ENCODE results near the gene ABHD16B. TPM values are rescaled to one million over a fixed set of nuclear protein-coding genes. Genes with fewer than 3 reads are reported as not detected.

The ABHD16B gene
- total and polyA plus RNA-seq, 2 experiments from 2014 or later = not detected

DNA sequence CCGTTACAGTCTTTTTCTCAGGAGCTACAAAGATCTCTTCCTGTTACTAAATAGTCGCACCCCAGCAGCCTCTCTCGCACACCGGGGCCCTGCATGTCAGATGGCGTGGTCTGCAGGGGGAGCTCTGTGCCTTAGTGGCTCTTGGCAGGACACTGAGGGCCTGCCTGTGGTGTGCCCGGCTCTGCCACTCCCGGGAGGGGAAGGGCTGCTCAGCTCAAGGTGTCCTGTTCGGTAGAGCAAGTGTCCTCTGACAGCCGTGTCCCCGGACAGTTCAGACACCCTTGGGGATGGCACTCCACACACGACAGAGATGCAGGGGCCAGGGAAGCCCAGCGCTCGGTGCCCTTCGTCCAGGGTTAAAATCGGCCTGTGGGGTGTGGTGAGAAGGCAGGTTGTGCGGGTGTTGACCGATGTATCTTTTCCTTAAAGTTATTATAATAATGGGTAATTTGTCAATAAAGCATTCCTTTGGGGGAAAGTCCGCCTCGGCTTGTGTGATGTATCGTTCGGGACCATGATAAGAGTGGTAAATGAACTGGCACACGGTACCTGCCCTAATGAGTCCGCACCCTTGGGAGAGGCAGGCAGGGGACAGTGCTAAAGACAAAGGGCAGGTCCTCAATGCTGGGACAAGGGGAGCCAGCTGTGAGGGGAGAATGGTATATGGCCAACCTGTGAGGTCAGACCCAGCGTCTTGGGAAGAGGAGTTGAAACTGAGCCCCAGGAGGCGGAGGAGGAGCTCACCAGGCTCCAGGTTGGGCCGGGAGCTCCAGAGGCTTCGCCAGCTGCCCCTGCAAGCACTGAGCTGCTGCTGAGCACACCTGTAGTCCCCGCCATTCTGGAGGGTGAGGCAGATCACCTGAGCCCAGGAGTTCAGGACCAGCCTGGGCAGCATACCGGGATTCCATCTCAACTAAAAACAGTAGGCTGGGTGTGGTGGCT, 30.0 kb downstream of the ABHD16B start:
- peaks cover 35% of the 10 kb centered on the region for H3K36me3 Mint-ChIP-seq (ENCODE audit: low read depth)
- Histone ChIP-seq H3K4me3 (no peak overlapping the region), H3K79me2 (replicated peaks; ENCODE audit: insufficient read depth) (peaks cover 13% of the 10 kb centered on the region), H4K20me1 (replicated peaks; ENCODE audit: insufficient read depth) (peaks cover 17% of the 10 kb centered on the region; the same call in 1 of the 2 replicates), H3K36me3 (ENCODE audit: insufficient read depth) (peaks cover 6% of the 10 kb centered on the region; the same call in 1 of the 2 replicates), H3K27ac (ENCODE audit: low read depth) (peak overlapping the region; percentile 39; the same call in 1 of the 2 replicates), H3F3A (replicated peaks; ENCODE audit: low read depth) (peaks cover 25% of the 10 kb centered on the region), H2AFZ (no peak overlapping the region), H3K4me1 (ENCODE audit: insufficient read depth) (0 out of 2 replicates have a peak, but pooled peaks cover 5% of the 10 kb centered on the region), H3K4me2 (no peak overlapping the region), H3K27me3 (ENCODE audit: insufficient read depth) (no peaks in the 10 kb centered on the region), H3K9me2 (ENCODE audit: insufficient read depth) (no peaks in the 10 kb centered on the region)
- peak; percentile 8; the same call in 2 of the 3 replicates for ATAC-seq
- H3K4me1 Mint-ChIP-seq = peaks cover 9% of the 10 kb centered on the region
- H3K27me3 Mint-ChIP-seq (ENCODE audit: insufficient read depth, low read depth, poor library complexity) = peaks cover 17% of the 10 kb centered on the region
- no peak for DNase-seq (ENCODE audit: low spot score)
- no peaks in the 10 kb centered on the region for H3K9me3 Mint-ChIP-seq
- H3K4me3 Mint-ChIP-seq = no peak overlapping the region
- TF ChIP-seq ZNF331 (CRISPR knock-in tag; IDR thresholded peaks at IDR 0.05; ENCODE audit: low read depth) = no peak
- no peak for TF ChIP-seq JUNB (IDR thresholded peaks at IDR 0.05; ENCODE audit: unreplicated experiment)
- TF ChIP-seq, protein P1, sequence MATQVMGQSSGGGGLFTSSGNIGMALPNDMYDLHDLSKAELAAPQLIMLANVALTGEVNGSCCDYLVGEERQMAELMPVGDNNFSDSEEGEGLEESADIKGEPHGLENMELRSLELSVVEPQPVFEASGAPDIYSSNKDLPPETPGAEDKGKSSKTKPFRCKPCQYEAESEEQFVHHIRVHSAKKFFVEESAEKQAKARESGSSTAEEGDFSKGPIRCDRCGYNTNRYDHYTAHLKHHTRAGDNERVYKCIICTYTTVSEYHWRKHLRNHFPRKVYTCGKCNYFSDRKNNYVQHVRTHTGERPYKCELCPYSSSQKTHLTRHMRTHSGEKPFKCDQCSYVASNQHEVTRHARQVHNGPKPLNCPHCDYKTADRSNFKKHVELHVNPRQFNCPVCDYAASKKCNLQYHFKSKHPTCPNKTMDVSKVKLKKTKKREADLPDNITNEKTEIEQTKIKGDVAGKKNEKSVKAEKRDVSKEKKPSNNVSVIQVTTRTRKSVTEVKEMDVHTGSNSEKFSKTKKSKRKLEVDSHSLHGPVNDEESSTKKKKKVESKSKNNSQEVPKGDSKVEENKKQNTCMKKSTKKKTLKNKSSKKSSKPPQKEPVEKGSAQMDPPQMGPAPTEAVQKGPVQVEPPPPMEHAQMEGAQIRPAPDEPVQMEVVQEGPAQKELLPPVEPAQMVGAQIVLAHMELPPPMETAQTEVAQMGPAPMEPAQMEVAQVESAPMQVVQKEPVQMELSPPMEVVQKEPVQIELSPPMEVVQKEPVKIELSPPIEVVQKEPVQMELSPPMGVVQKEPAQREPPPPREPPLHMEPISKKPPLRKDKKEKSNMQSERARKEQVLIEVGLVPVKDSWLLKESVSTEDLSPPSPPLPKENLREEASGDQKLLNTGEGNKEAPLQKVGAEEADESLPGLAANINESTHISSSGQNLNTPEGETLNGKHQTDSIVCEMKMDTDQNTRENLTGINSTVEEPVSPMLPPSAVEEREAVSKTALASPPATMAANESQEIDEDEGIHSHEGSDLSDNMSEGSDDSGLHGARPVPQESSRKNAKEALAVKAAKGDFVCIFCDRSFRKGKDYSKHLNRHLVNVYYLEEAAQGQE (IDR thresholded peaks at IDR 0.05; ENCODE audit: unreplicated experiment) = no peak
- TF ChIP-seq ZNF114 (CRISPR knock-in tag; IDR thresholded peaks at IDR 0.05) = no peak
- TF ChIP-seq, protein P2, sequence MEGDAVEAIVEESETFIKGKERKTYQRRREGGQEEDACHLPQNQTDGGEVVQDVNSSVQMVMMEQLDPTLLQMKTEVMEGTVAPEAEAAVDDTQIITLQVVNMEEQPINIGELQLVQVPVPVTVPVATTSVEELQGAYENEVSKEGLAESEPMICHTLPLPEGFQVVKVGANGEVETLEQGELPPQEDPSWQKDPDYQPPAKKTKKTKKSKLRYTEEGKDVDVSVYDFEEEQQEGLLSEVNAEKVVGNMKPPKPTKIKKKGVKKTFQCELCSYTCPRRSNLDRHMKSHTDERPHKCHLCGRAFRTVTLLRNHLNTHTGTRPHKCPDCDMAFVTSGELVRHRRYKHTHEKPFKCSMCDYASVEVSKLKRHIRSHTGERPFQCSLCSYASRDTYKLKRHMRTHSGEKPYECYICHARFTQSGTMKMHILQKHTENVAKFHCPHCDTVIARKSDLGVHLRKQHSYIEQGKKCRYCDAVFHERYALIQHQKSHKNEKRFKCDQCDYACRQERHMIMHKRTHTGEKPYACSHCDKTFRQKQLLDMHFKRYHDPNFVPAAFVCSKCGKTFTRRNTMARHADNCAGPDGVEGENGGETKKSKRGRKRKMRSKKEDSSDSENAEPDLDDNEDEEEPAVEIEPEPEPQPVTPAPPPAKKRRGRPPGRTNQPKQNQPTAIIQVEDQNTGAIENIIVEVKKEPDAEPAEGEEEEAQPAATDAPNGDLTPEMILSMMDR (conservative IDR thresholded peaks at IDR 0.05; ENCODE audit: low read depth in 2 of 2) = peak in 1 of 2 experiments; percentile 62; a peak in 2 of 4 replicates
- TF ChIP-seq POLR2AphosphoS5 (IDR thresholded peaks at IDR 0.05; ENCODE audit: low read depth) = no peak
- no peak for TF ChIP-seq CREB1 (CRISPR knock-in tag; IDR thresholded peaks at IDR 0.05; ENCODE audit: low read depth)
- no peak overlapping the region for H3K27ac Mint-ChIP-seq

DNA sequence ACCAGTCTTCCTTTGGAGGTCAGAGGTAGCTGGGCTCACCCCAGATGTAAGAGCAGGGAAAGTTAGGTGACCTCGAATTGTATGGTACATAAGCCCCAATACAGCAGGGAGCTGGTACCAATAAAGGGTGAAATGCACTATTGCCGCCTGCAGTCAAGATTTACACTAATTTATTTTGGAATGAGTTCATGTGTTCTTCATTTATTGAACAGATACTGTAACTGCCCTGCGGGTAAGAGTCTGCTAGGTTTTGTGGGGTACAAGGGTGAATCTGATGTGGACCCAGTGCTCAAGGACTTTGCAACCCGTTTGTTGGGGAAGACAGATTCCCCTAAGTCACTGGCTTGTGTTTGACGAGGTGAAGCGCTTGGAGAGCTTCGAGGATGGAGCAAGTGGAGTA, 31.1 kb downstream of the ABHD16B start:
- H3K9me3 Mint-ChIP-seq = no peaks in the 10 kb centered on the region
- H3K27me3 Mint-ChIP-seq (ENCODE audit: insufficient read depth, low read depth, poor library complexity) = peaks cover 17% of the 10 kb centered on the region
- DNase-seq (ENCODE audit: low spot score) (no peak), ATAC-seq (no peak)
- H3K4me1 Mint-ChIP-seq = peaks cover 16% of the 10 kb centered on the region
- Histone ChIP-seq H3K36me3 (ENCODE audit: insufficient read depth) (peaks cover 6% of the 10 kb centered on the region; the same call in 1 of the 2 replicates), H3K4me1 (ENCODE audit: insufficient read depth) (peaks cover 8% of the 10 kb centered on the region; the same call in 1 of the 2 replicates), H3K4me2 (no peak overlapping the region), H3K4me3 (no peak overlapping the region), H3F3A (replicated peaks; ENCODE audit: low read depth) (peaks cover 28% of the 10 kb centered on the region), H3K27ac (ENCODE audit: low read depth) (no peak overlapping the region), H3K27me3 (ENCODE audit: insufficient read depth) (no peaks in the 10 kb centered on the region), H2AFZ (no peak overlapping the region), H4K20me1 (replicated peaks; ENCODE audit: insufficient read depth) (peaks cover 26% of the 10 kb centered on the region), H3K79me2 (replicated peaks; ENCODE audit: insufficient read depth) (peaks cover 19% of the 10 kb centered on the region), H3K9me2 (ENCODE audit: insufficient read depth) (no peaks in the 10 kb centered on the region)
- peaks cover 30% of the 10 kb centered on the region for H3K36me3 Mint-ChIP-seq (ENCODE audit: low read depth)
- no peak overlapping the region for H3K4me3 Mint-ChIP-seq
- H3K27ac Mint-ChIP-seq = no peak overlapping the region
- no peak for TF ChIP-seq POLR2AphosphoS5 (IDR thresholded peaks at IDR 0.05; ENCODE audit: low read depth)
- TF ChIP-seq EZH2 (IDR thresholded peaks at IDR 0.05; ENCODE audit: low read depth, unreplicated experiment) = no peak
- no peak for TF ChIP-seq NANOG (IDR thresholded peaks at IDR 0.05; ENCODE audit: borderline replicate concordance)
